IPS-20b (cell line): ENCODE measurements around the gene TMEM132A.

Source experiments
- H3K27ac ChIP-seq: one replicate; pipeline ENCODE4 v1.5.1; 2013; ENCODE audit warnings: low read length
- H3K27me3 ChIP-seq: 2 replicates; pipeline ENCODE4 v1.6.1; 2013; ENCODE audit warnings: mild to moderate bottlenecking, low read length, inconsistent platforms; ENCODE audit not compliant: insufficient read depth
- H3K36me3 ChIP-seq: 2 replicates; pipeline ENCODE4 v1.6.1; 2013; ENCODE audit warnings: low read depth, mild to moderate bottlenecking, inconsistent platforms, low read length, moderate library complexity; ENCODE audit not compliant: insufficient read depth
- H3K4me1 ChIP-seq: 2 replicates; pipeline ENCODE4 v1.6.1; 2013; ENCODE audit warnings: mild to moderate bottlenecking, control low read depth, inconsistent platforms, low read length, moderate library complexity; ENCODE audit not compliant: insufficient read depth
- H3K4me3 ChIP-seq: 2 replicates; pipeline ENCODE4 v1.5.1; 2013; ENCODE audit warnings: mild to moderate bottlenecking, low read length, inconsistent platforms
- H3K9ac ChIP-seq: 2 replicates; pipeline ENCODE4 v1.6.1; 2013; ENCODE audit warnings: low read depth, mild to moderate bottlenecking, inconsistent platforms, low read length, moderate library complexity
- H3K9me3 ChIP-seq: 2 replicates; pipeline ENCODE4 v1.6.1; 2013; ENCODE audit warnings: mild to moderate bottlenecking, low read depth, low read length, inconsistent platforms; ENCODE audit not compliant: insufficient read depth

TMEM132A gene

GRCh38 chr11:60951904-60952741 is 27.9 kb downstream of the TMEM132A start, which contains the start of gene SLC15A3:
TSS of gene SLC15A3 (minus strand) at chr11:60952176. CDS start at chr11:60951551, 625 bp downstream.
- H3K4me3 ChIP-seq: peak within 1 kb of the TSS; percentile 70
- peaks cover 16% of the 10 kb centered on the region; the same call in 1 of the 2 replicates for H3K4me1 ChIP-seq
- no peaks in the 10 kb centered on the region for H3K36me3 ChIP-seq
- H3K27me3 ChIP-seq: peaks cover 38% of the 10 kb centered on the region
- peak within 1 kb of the TSS; percentile 53; the same call in 1 of the 2 replicates for H3K9ac ChIP-seq
- no peaks in the 10 kb centered on the region for H3K9me3 ChIP-seq
- H3K27ac ChIP-seq: no peak within 1 kb of the TSS

- Histone ChIP-seq H3K36me3 (no peaks in the 10 kb centered on the region), H3K9ac (no peak overlapping the region; the same call in 1 of the 2 replicates), H3K27me3 (peaks cover 38% of the 10 kb centered on the region), H3K4me3 (peak overlapping the region; percentile 70; the same call in 1 of the 2 replicates), H3K4me1 (peaks cover 12% of the 10 kb centered on the region; the same call in 1 of the 2 replicates), H3K9me3 (no peaks in the 10 kb centered on the region), H3K27ac (no peak overlapping the region)
Measured at GRCh38 chr11:60952742-60953170, 28.5 kb downstream of the TMEM132A start.

GRCh38 chr11:60953781-60954180 is 29.5 kb downstream of the TMEM132A start:
- no peak overlapping the region for H3K27ac ChIP-seq
- H3K9ac ChIP-seq: no peak overlapping the region
- no peaks in the 10 kb centered on the region for H3K36me3 ChIP-seq
- H3K4me1 ChIP-seq: peaks cover 4% of the 10 kb centered on the region; the same call in 1 of the 2 replicates
- H3K9me3 ChIP-seq: no peaks in the 10 kb centered on the region
- no peak overlapping the region for H3K4me3 ChIP-seq
- peaks cover 38% of the 10 kb centered on the region for H3K27me3 ChIP-seq

GRCh38 chr11:60954421-60954820 is 30.2 kb downstream of the TMEM132A start:
- Histone ChIP-seq H3K9ac (no peak overlapping the region), H3K27ac (no peak overlapping the region), H3K27me3 (peaks cover 37% of the 10 kb centered on the region), H3K36me3 (no peaks in the 10 kb centered on the region), H3K4me3 (no peak overlapping the region), H3K4me1 (peaks cover 4% of the 10 kb centered on the region; the same call in 1 of the 2 replicates), H3K9me3 (no peaks in the 10 kb centered on the region)

- H3K9me3 ChIP-seq: no peaks in the 10 kb centered on the region
Measured at GRCh38 chr11:60955571-60955970, 31.3 kb downstream of the TMEM132A start.

GRCh38 chr11:60957188-60957587 is 32.9 kb downstream of the TMEM132A start:
- H3K4me1 ChIP-seq: peaks cover 2% of the 10 kb centered on the region; the same call in 1 of the 2 replicates

More at GRCh38 chr11:60955571-60955970, 31.3 kb downstream of the TMEM132A start:
- H3K4me1 ChIP-seq: peaks cover 4% of the 10 kb centered on the region; the same call in 1 of the 2 replicates
- H3K4me3 ChIP-seq: no peak overlapping the region
- no peak overlapping the region for H3K27ac ChIP-seq
- no peak overlapping the region for H3K9ac ChIP-seq
- H3K36me3 ChIP-seq: no peaks in the 10 kb centered on the region
- H3K27me3 ChIP-seq: peaks cover 25% of the 10 kb centered on the region

GRCh38 chr11:60959431-60959830 is 35.2 kb downstream of the TMEM132A start:
- Histone ChIP-seq H3K4me3 (no peak overlapping the region), H3K4me1 (no peaks in the 10 kb centered on the region), H3K27me3 (no peaks in the 10 kb centered on the region), H3K36me3 (no peaks in the 10 kb centered on the region), H3K9ac (no peak overlapping the region), H3K27ac (no peak overlapping the region), H3K9me3 (no peaks in the 10 kb centered on the region)

More at GRCh38 chr11:60957188-60957587, 32.9 kb downstream of the TMEM132A start:
- H3K27me3 ChIP-seq: peaks cover 11% of the 10 kb centered on the region
- H3K36me3 ChIP-seq: no peaks in the 10 kb centered on the region
- H3K9ac ChIP-seq: no peak overlapping the region
- H3K4me3 ChIP-seq: no peak overlapping the region
- H3K9me3 ChIP-seq: no peaks in the 10 kb centered on the region
- no peak overlapping the region for H3K27ac ChIP-seq

GRCh38 chr11:60960405-60960804 is 36.1 kb downstream of the TMEM132A start:
- no peaks in the 10 kb centered on the region for H3K27me3 ChIP-seq
- no peak overlapping the region for H3K9ac ChIP-seq
- no peaks in the 10 kb centered on the region for H3K9me3 ChIP-seq
- H3K27ac ChIP-seq: no peak overlapping the region
- no peak overlapping the region for H3K4me3 ChIP-seq
- no peaks in the 10 kb centered on the region for H3K36me3 ChIP-seq
- H3K4me1 ChIP-seq: no peaks in the 10 kb centered on the region

- no peak overlapping the region for H3K27ac ChIP-seq
- H3K4me3 ChIP-seq: no peak overlapping the region
- no peak overlapping the region for H3K9ac ChIP-seq
- no peaks in the 10 kb centered on the region for H3K4me1 ChIP-seq
- no peaks in the 10 kb centered on the region for H3K27me3 ChIP-seq
- peaks cover 9% of the 10 kb centered on the region for H3K9me3 ChIP-seq
- no peaks in the 10 kb centered on the region for H3K36me3 ChIP-seq
Measured at GRCh38 chr11:60964801-60965200, 40.5 kb downstream of the TMEM132A start.

- Histone ChIP-seq H3K4me1 (no peaks in the 10 kb centered on the region), H3K27me3 (no peaks in the 10 kb centered on the region), H3K4me3 (no peak overlapping the region), H3K27ac (no peak overlapping the region), H3K36me3 (no peaks in the 10 kb centered on the region), H3K9me3 (peaks cover 9% of the 10 kb centered on the region), H3K9ac (no peak overlapping the region)
Measured at GRCh38 chr11:60966890-60967289, 42.6 kb downstream of the TMEM132A start.

- Histone ChIP-seq H3K4me1 (no peaks in the 10 kb centered on the region), H3K36me3 (no peaks in the 10 kb centered on the region), H3K4me3 (no peak overlapping the region), H3K9ac (no peak overlapping the region), H3K27ac (no peak overlapping the region), H3K9me3 (peaks cover 9% of the 10 kb centered on the region), H3K27me3 (no peaks in the 10 kb centered on the region)
Measured at GRCh38 chr11:60968223-60968622, 44.0 kb downstream of the TMEM132A start.

- Histone ChIP-seq H3K4me1 (no peaks in the 10 kb centered on the region), H3K27ac (no peak overlapping the region), H3K4me3 (no peak overlapping the region), H3K36me3 (no peaks in the 10 kb centered on the region), H3K9ac (no peak overlapping the region), H3K27me3 (no peaks in the 10 kb centered on the region), H3K9me3 (peaks cover 9% of the 10 kb centered on the region)
Measured at GRCh38 chr11:60970369-60970774, 46.1 kb downstream of the TMEM132A start.
